GM19239 (cell line): ENCODE measurements around the gene CNOT6.
"Not testable (repeated sequence)": the region's sequence is repeated elsewhere in the genome, so short reads cannot be mapped to it uniquely, and the experiment has no call there.

ENCODE experiments used
- DNase-seq: peaks from one replicate; pipeline ENCODE4 v3.0.0; 2011; ENCODE audit warnings: low spot score; ENCODE audit not compliant: insufficient read length
- FAIRE-seq: peaks from 2 replicates; lab custom pipeline; 2011; peaks lifted over from hg19 to GRCh38; lab: Jason Lieb, UNC

Gene CNOT6

DNA sequence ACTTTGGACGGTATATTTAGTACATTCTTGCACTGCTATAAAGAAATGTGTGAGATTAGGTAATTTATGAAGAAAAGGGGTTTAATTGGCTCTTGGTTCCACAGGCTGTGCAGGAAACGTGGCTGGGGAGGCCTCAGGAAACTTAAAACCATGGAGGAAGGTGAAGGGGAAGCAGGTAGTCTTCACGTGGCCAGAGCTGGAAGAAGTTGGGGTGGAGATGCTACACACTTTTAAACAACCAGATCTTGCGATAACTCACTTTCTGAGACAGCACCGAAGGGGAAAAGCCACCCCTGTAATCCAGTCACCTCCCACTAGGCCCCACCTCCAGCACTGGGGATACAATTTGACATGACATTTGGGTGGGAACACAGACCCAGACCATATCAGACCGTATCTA, 13.5 kb downstream of the CNOT6 start:
- DNase-seq (no peak), FAIRE-seq (no peak)

GRCh38 chr5:180515294-180515693, 21.1 kb downstream of the CNOT6 start:
- DNase-seq: no peak
- no peak for FAIRE-seq

GRCh38 chr5:180515974-180516373, 21.8 kb downstream of the CNOT6 start:
- not testable (repeated sequence) for FAIRE-seq, DNase-seq

DNA sequence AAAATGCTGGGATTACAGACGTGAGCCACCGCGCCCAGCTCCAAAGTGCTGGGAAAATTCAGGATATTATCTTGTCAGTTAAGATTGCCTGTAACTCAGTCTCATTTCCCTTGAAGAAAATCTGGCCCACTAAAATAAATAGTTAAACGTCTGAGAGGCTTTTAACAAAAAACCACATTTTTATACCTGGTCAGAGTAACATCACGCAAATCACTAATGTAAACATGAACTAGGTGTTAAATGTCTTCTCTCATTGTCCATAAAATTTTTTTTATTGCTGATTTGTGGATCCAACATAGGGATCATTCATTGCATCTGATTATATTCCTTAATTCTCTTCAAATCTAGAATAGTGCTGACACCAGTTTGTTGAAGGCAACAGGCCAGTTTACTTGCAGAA, 22.3 kb downstream of the CNOT6 start:
- FAIRE-seq (no peak), DNase-seq (no peak)

DNA sequence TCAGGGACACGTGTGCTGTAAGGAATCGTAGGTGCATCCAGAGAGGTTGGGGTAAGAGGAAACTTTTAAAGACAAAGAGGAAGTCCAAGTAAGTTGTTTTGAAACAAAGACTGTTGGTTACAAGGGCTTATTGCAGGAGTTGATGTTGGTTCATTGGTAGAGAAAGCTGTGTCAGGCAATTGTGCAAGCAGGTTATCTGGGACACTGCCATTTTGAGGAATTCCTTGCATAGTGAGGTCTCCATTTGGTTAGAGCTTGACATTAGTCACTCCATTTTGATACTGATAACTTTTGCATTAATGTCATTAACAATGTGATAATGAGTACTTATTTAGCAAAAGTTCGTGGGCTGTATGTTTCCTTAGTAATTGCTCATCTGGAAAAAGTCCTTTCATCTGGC, 24.9 kb downstream of the CNOT6 start:
- no peak for DNase-seq
- no peak for FAIRE-seq

DNA sequence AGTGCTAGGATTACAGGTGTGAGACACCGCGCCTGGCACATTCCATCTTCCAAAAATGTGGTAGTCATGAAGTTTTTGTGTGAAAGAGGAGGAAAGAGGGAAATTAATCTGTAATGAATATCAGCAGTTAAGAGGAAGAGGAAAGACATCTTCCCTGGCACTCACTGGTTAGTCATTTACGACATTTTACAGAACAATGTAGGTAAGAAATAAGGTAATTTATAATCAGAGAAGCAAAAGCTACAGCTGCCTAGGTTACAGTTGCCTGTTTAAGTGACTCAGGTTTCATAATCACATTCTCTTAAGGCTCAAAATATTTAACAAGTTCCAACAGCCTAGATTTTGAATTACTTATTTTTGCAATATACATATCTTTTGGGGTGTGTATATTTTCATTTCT, 26.9 kb downstream of the CNOT6 start:
- no peak for FAIRE-seq
- DNase-seq: no peak

DNA sequence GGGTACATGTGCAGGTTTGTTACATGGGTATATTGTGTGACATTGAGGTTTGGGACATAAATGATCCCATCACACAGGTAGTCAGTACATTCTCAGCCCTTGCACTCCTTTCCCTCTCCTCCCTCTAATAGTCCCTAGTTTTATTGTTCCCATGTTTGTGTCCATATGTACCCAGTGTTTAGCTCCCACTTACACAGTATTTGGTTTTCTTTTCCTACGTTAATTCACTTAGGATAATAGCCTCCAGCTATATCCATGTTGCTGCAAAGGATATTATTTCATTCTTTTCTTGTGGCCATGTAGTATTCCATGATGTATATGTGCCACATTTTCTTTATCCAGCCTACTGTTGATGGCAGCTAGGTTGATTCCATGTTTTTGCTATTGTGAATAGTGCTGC, 27.4 kb downstream of the CNOT6 start:
- FAIRE-seq (no peak), DNase-seq (no peak)

GRCh38 chr5:180522330-180522729, 28.2 kb downstream of the CNOT6 start:
- FAIRE-seq: no peak
- DNase-seq: no peak

DNA sequence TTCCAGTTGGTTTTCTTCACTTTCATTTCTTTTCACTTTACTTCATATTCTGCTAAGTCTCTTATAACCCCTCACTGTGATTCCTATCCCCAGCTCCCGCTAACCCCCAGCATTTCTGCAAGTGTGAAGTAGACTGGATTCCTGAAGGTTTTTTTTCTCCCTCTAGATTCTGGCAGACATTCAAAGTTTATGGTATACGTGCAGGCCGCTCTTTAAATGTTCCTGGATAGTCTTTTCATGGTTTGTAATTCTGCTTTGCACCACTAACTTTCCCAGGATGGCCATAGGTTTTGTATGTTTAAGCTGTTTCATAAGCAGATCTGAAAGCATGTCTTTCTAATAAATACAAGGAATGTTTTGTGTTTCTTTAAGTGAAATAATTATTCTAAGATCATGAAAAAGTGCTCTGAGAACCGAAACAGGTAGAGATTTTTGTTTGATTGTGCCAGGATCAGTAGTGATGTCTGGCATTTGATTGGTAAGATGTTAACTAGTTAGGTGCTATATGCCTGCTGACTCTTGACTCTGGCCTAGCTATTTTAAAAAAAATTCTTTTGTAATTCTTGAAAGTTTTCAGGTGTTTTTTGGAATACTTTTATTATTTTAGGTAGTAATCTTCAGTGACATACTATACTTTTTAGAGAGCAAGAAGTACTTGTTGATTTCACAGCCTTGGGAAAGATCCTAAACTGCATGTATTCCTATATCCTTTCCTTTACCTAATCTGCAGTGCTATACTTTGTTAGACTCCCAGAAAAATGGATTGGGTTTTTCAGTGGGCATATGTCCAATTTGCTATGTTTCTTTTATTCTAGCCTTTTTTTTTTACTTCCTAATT, 29.7 kb downstream of the CNOT6 start:
- FAIRE-seq (no peak), DNase-seq (no peak)

DNA sequence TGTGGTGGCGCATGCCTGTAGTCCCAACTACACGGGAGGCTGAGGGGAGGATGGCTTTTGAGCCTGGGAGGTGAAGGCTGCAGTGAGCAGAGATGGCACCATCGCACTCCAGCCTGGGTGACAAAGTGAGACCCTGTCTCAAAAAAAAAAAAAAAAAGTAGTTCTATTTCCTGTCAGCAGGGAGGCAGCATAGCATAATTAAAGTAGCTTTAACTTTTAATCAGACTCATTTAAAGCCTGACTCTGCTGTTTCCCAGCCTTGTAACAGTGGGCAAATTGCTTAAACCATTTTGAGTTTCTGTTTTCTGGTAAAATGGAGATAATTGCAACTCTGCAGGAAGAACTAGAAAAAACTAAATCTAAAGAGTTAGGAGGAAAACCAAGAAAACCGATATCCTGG, 31.2 kb downstream of the CNOT6 start:
- no peak for FAIRE-seq
- no peak for DNase-seq

GRCh38 chr5:180526269-180526668, 32.1 kb downstream of the CNOT6 start:
- no peak for FAIRE-seq
- DNase-seq: no peak

DNA sequence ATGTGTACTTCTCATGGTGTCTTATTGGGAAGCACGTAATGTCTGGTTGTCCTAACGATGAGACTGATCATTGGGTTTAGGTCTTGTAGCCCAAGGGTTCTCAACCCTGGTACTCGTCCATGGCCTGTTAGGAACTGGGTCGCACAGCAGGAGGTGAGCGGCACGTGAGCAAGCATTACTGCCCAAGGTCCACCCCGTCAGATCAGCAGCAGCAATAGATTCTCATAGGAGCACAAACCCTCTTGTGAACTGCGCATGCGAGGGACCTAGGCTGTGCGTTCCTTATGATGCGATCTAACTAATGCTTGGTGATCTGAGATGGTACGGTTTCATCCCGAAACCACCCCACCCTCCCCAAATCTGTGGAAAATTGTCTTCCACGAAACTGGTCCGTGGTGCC, 33.5 kb downstream of the CNOT6 start:
- no peak for FAIRE-seq
- DNase-seq: no peak

DNA sequence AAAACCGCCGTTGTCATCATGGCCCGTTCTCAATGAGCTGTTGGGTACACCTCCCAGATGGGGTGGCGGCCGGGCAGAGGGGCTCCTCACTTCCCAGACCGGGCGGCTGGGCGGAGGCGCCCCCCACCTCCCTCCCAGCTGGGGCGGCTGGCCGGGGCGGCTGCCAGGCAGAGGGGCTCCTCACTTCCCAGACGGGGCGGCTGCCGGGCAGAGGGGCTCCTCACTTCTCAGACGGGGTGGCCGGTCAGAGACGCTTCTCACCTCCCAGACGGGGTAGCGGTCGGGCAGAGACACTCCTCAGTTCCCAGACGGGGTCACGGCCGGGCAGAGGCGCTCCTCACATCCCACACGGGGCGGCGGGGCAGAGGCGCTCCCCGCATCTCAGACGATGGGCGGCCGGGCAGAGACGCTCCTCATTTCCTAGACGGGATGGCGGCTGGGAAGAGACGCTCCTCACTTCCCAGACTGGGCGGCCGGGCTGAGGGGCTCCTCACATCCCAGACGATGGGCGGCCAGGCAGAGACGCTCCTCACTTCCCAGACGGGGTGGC, 36.9 kb downstream of the CNOT6 start:
- FAIRE-seq, DNase-seq: not testable (repeated sequence)

DNA sequence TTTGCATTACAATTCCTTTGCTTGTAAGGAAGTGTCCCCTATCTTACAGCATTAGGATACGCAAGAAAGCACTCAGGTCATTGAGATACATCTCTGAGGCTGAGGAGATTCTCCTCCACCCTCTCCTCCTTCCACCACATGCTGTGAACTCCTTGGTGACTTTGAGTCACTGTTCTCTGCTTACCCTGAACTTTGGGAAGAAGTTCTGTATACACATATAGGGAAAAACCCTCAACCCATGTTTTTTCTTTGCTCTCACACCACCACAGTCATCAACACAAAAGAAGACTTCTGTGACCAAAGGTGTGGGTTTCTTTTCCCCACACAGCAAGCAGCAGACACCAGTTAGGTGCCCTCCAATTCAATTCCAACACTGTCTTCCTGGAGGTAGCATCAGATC, 38.1 kb downstream of the CNOT6 start:
- DNase-seq (no peak), FAIRE-seq (no peak)

- FAIRE-seq (no peak), DNase-seq (no peak)
These were observed 39.7 kb downstream of the CNOT6 start for GRCh38 chr5:180533845-180534244.

DNA sequence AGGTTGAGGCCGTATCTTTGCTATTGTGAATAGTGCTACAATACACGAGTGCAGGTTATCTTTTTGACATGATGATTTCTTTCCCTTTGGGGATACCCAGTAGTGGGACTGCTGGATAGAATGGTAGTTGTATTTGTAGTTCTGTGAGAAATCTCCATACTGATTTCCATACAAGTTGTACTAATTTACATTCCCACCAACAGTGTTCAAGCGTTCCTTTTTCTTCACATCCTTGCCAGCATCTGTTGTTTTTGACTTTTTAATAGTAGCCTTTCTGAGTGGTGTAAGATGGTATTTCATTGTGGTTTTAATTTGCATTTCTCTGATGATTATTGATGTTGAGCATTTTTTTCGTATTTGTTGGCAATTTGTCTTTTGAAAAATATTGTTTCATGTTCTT, 41.4 kb downstream of the CNOT6 start:
- no peak for DNase-seq
- no peak for FAIRE-seq

DNA sequence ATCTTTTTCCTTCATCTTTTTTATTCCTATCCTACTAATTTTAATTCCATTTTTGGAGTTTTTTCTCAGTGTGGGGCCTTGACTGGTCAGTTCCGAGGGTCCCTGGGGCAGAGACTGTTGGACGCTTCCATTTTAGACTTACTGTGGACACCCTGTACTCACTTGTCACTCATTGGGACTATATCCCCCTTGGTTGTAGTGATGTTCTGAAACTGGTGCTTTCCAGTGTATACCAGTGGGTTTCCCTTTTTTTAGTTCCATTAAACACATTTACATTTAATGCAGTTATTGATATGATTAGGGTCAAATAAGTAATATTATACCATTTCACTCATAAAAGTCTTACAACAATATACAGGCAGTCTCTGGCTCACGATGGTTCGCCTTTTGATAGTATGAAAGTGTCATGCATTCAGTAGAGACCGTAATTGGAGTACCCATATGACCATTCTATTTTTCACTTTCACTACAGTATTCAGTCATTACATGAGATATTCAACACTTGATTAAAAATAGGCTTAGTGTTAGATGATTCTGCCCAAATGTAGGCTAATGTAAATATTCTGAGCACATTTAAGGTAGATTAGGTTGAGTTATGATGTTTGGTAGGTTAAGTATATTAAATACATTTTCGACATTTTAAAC, 46.0 kb downstream of the CNOT6 start:
- DNase-seq: no peak
- peak; percentile 62 for FAIRE-seq

DNA sequence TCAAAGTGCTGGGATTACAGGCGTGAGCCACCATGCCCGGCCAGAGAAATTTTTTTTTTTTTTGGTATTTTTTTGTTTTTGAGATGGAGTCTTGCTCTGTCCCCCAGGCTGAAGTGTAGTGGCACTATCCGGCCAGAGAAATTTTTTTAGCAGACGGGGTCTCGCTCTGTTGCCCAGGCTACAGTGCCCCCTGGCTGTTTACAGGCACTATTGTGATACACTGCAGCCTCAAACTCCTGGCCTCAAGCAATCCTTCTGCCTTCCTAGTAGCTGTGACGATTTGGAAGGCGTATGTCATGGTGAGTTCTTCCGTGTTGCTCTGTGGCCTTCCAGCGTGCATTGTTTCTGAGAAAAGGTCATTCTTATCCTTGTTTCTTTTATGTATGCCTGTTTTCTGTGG, 47.5 kb downstream of the CNOT6 start:
- DNase-seq (no peak), FAIRE-seq (no peak)

- DNase-seq: no peak
These were observed 51.1 kb downstream of the CNOT6 start for GRCh38 chr5:180545248-180545647.

DNA sequence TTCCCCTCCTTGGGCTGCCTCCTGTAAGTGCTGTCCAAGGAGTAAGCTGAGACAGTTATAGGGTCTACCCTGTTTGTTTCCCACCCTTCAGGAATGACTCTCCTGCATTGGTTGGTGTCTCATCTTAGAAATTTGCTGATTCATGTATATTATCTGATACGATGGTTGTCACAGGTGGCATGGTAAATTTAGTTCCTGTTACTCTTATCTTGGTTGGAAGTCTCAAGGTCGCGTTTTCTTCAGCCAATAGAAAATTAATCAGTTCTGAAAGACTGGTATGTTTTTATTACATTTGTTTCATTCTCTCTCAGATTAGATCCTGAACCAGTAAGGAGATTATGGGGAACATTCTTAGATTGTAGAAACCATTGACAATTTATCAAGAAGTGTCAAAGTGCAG, 54.4 kb downstream of the CNOT6 start:
- FAIRE-seq: no peak

More at GRCh38 chr5:180545248-180545647, 51.1 kb downstream of the CNOT6 start:
- FAIRE-seq: no peak

GRCh38 chr5:180553530-180553929, 59.4 kb downstream of the CNOT6 start:
- no peak for DNase-seq
- no peak for FAIRE-seq

More for the DNA sequence above, 54.4 kb downstream of the CNOT6 start:
- no peak for DNase-seq
